Gastrocnemius medialis (tissue), 4 donors: Measurements from ENCODE around the gene C16orf54. TPM values are rescaled to one million over a fixed set of nuclear protein-coding genes. Genes with fewer than 3 reads are reported as not detected.
A peak's percentile ranks its signal among the peaks of the same experiment; 100 is the strongest.

Experiments used
- ATAC-seq, 2 donors: fragments of 150-250 bp; one replicate each; pipeline ENCODE4 v1.9.1; 2016
- DNase-seq, 2 donors: peaks; one replicate each; pipeline ENCODE4 v3.0.0-alpha.2; 2019
- H3K27ac ChIP-seq, 4 donors: fragments of 200-600 bp; sonication (generic); 1 replicate in 1 of 4; 2 replicates in 3 of 4; pipeline ENCODE4 v1.5.1; 2016 to 2018; ENCODE audit warnings: mild to moderate bottlenecking in 2 of 4, moderate library complexity in 1 of 4
- H3K27me3 ChIP-seq, 3 donors: fragments of 200-600 bp; sonication (generic) in 2 of 3; 1 replicate in 1 of 3; 2 replicates in 2 of 3; pipeline versions ENCODE4 v1.5.1 to v1.6.0; 2016 to 2019; ENCODE audit warnings: mild to moderate bottlenecking in 1 of 3, moderate library complexity in 1 of 3
- H3K36me3 ChIP-seq, 2 donors: fragments of 200-600 bp; sonication (generic) in 1 of 2; one replicate each; pipeline ENCODE4 v1.5.1; 2017 to 2018
- H3K4me1 ChIP-seq, 2 donors: fragments of 200-600 bp; sonication (generic) in 1 of 2; one replicate each; pipeline ENCODE4 v1.5.1; 2016 to 2017; ENCODE audit warnings: mild to moderate bottlenecking in 2 of 2
- H3K4me3 ChIP-seq, 4 donors: fragments of 200-600 bp; sonication (generic) in 3 of 4; 1 replicate in 1 of 4; 2 replicates in 3 of 4; pipeline ENCODE4 v1.5.1; 2016 to 2019; ENCODE audit warnings: mild to moderate bottlenecking in 2 of 4
- H3K9me3 ChIP-seq, 3 donors: fragments of 200-600 bp; sonication (generic) in 2 of 3; 1 replicate in 1 of 3; 2 replicates in 2 of 3; pipeline ENCODE4 v1.5.1; 2016 to 2019
- POLR2A ChIP-seq, 2 donors: fragments of 450-650 bp; IDR thresholded peaks; one replicate each; pipeline ENCODE4 v1.6.1; 2017; ENCODE audit warnings: antibody characterized with exemption in 2 of 2, mild to moderate bottlenecking in 2 of 2, moderate library complexity in 2 of 2
- in situ Hi-C, 4 donors: fragments of 200-750 bp; cut with MboI; loops; one replicate each; pipeline versions ENCODE4 v1.15.0 to v1.8.0; 2017; ENCODE audit warnings: low sequenced_read_pairs in 4 of 4
- intact Hi-C: fragments of 100-400 bp; cut with DNase I; formaldehyde crosslinking; loops from one replicate; pipeline ENCODE4 v1.15.1; 2023; ENCODE audit warnings: low total_unique reads
- total RNA-seq, 4 donors: library from RNA; depleted of rRNA; stranded (reverse); fragments of >200 nt; gene quantifications; one replicate each; pipeline versions ENCODE4 v1.1.0 to v1.2.3, GENCODE V29; 2016
- TF ChIP-seq, protein P1 (sequence below), 5 experiments: fragments of 450-650 bp in 3 of 5; fragments of 200-600 bp in 2 of 5; sonication (generic) in 2 of 5; IDR thresholded peaks in 4 of 5; conservative IDR thresholded peaks in 1 of 5; 1 replicate in 4 of 5; 2 replicates in 1 of 5; pipeline ENCODE4 v1.5.1; 2016 to 2019; ENCODE audit warnings: antibody characterized with exemption in 5 of 5, mild to moderate bottlenecking in 3 of 5, moderate library complexity in 3 of 5

C16orf54 gene
- total RNA-seq, 4 donors from 2014 or later: 0.26 to 0.31 TPM; not detected in 2

DNA sequence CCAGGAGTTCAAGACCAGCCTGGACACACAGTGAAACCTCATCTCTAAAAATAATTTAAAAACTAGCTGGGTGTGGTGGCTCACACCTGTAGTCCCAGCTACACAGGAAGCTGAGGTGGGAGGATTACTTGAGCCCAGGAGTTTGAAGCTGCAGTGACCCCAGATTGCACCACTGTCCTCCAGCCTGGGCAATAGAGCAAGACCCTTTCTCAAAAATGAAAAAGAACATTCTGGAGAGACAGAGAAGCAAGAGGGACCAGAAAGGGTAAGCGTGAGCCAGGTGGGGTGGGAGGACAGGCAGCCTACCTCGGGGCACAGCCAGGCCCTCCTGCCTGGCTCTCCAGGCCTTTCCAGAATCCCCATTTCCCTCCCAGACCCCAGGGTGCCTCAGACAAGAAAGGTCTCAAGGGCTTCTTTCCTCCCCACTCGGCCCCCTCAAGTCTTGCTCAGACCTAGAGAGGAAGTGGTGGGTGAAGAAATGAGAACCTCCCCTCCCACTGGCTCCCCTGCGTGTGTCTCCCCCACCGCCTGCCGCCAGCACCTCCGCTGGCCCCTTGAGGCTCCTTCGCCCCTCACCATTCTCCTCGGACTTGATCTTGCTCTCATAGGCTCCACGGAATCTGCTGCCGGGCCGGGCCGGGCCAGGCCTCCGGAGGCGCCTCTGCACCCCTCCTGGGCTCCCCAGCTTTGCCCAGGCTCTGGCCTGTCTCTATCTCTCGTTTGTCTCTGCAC lies 503 bp downstream of the C16orf54 start:
- H3K4me1 ChIP-seq: no peaks in the 10 kb centered on the region
- in situ Hi-C loops (no loop called here), intact Hi-C loops (no loop called here)
- H3K27me3 ChIP-seq: no peaks in the 10 kb centered on the region
- H3K9me3 ChIP-seq: no peaks in the 10 kb centered on the region
- ATAC-seq (no peak), DNase-seq (no peak)
- no peak for TF ChIP-seq POLR2A (IDR thresholded peaks at IDR 0.05)
- TF ChIP-seq, protein P1, sequence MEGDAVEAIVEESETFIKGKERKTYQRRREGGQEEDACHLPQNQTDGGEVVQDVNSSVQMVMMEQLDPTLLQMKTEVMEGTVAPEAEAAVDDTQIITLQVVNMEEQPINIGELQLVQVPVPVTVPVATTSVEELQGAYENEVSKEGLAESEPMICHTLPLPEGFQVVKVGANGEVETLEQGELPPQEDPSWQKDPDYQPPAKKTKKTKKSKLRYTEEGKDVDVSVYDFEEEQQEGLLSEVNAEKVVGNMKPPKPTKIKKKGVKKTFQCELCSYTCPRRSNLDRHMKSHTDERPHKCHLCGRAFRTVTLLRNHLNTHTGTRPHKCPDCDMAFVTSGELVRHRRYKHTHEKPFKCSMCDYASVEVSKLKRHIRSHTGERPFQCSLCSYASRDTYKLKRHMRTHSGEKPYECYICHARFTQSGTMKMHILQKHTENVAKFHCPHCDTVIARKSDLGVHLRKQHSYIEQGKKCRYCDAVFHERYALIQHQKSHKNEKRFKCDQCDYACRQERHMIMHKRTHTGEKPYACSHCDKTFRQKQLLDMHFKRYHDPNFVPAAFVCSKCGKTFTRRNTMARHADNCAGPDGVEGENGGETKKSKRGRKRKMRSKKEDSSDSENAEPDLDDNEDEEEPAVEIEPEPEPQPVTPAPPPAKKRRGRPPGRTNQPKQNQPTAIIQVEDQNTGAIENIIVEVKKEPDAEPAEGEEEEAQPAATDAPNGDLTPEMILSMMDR (IDR thresholded peaks at IDR 0.05 in 4 of 5, conservative IDR thresholded peaks at IDR 0.05 in 1 of 5): no peak
- no peak overlapping the region for H3K27ac ChIP-seq
- no peaks in the 10 kb centered on the region for H3K36me3 ChIP-seq
- peak overlapping the region in 1 of 4 donors; percentile 28 for H3K4me3 ChIP-seq

- peak overlapping the region in 1 of 4 donors; percentile 28 for H3K4me3 ChIP-seq
- ATAC-seq: no peak
- H3K9me3 ChIP-seq: no peaks in the 10 kb centered on the region
- H3K27me3 ChIP-seq: no peaks in the 10 kb centered on the region
- intact Hi-C loops (no loop called here), in situ Hi-C loops (no loop called here)
- H3K36me3 ChIP-seq: no peaks in the 10 kb centered on the region
- no peak for TF ChIP-seq POLR2A (IDR thresholded peaks at IDR 0.05)
- TF ChIP-seq, protein P1 (IDR thresholded peaks at IDR 0.05 in 4 of 5, conservative IDR thresholded peaks at IDR 0.05 in 1 of 5): no peak
- H3K4me1 ChIP-seq: no peaks in the 10 kb centered on the region
- H3K27ac ChIP-seq: no peak overlapping the region
- no peak for DNase-seq
Measured at GRCh38 chr16:29744541-29745101, 1.2 kb downstream of the C16orf54 start.

GRCh38 chr16:29743827-29744531 lies 1.8 kb downstream of the C16orf54 start:
- ATAC-seq (no peak), DNase-seq (no peak)
- Histone ChIP-seq H3K27me3 (no peaks in the 10 kb centered on the region), H3K27ac (no peak overlapping the region), H3K9me3 (no peaks in the 10 kb centered on the region), H3K4me1 (no peaks in the 10 kb centered on the region), H3K36me3 (no peaks in the 10 kb centered on the region), H3K4me3 (no peak overlapping the region)
- intact Hi-C loops (no loop called here), in situ Hi-C loops (no loop called here)
- no peak for TF ChIP-seq POLR2A (IDR thresholded peaks at IDR 0.05)
- TF ChIP-seq, protein P1 (IDR thresholded peaks at IDR 0.05 in 4 of 5, conservative IDR thresholded peaks at IDR 0.05 in 1 of 5): no peak

GRCh38 chr16:29743475-29743826 lies 2.3 kb downstream of the C16orf54 start:
- in situ Hi-C loops: no loop called here
- H3K4me3 ChIP-seq: no peak overlapping the region

More at GRCh38 chr16:29743475-29743826, 2.3 kb downstream of the C16orf54 start:
- H3K9me3 ChIP-seq: no peaks in the 10 kb centered on the region
- intact Hi-C loops: no loop called here
- no peak for DNase-seq
- H3K4me1 ChIP-seq: no peaks in the 10 kb centered on the region
- ATAC-seq: no peak
- no peaks in the 10 kb centered on the region for H3K36me3 ChIP-seq
- H3K27ac ChIP-seq: no peak overlapping the region
- TF ChIP-seq, protein P1 (IDR thresholded peaks at IDR 0.05 in 4 of 5, conservative IDR thresholded peaks at IDR 0.05 in 1 of 5): no peak
- TF ChIP-seq POLR2A (IDR thresholded peaks at IDR 0.05): no peak
- no peaks in the 10 kb centered on the region for H3K27me3 ChIP-seq
